ENCODE measurements around the gene XRCC4. TPM values are rescaled to one million over a fixed set of nuclear protein-coding genes. Genes with fewer than 3 reads are reported as not detected.

XRCC4 gene
- total RNA-seq, 1 experiment from 2014 or later: 24.6 TPM

GRCh38 chr5:83265318-83265717 is 188.0 kb downstream of the XRCC4 start:
- ChIA-PET CTCF (no interaction called here), RAD21 (ENCODE audit: low non-redundant PET in 1 of 2, low total read pairs in 2 of 2, uncharacterized antibody in 2 of 2, unreplicated experiment in 2 of 2) (no interaction called here), POLR2A (no interaction called here)
- ATAC-seq (peak; percentile 44; the same call in 1 of the 2 replicates), DNase-seq (ENCODE audit: low read depth, low spot score) (no peak)
- intact Hi-C loops (cut with micrococcal nuclease): no loop called here
- Histone ChIP-seq H3K4me1 (ENCODE audit: control insufficient read depth in 1 of 2, insufficient read depth in 2 of 2, low read length in 2 of 2) (peaks cover 5 to 10% of the 10 kb centered on the region in 2 experiments; a peak in 3 of 4 replicates), H3K79me2 (ENCODE audit: insufficient read depth, low read length) (no peaks in the 10 kb centered on the region), H3K4me2 (ENCODE audit: low read length) (no peak overlapping the region; the same call in 1 of the 2 replicates), H2AFZ (ENCODE audit: low read depth, low read length, poor library complexity, severe bottlenecking) (no peak overlapping the region), H3K9me2 (ENCODE audit: insufficient read depth) (no peaks in the 10 kb centered on the region; the same call in 1 of the 2 replicates), H3K4me3 (replicated peaks in 1 of 2; ENCODE audit: low read depth in 1 of 2, low read length in 2 of 2) (no peak overlapping the region), H3K27ac (ENCODE audit: low read depth, low read length) (no peak overlapping the region), H3K27me3 (ENCODE audit: insufficient read depth, low read length) (no peaks in the 10 kb centered on the region), H4K20me1 (ENCODE audit: insufficient read depth) (no peaks in the 10 kb centered on the region), H3K36me3 (ENCODE audit: control insufficient read depth in 1 of 2, insufficient read depth in 2 of 2, low read length in 2 of 2) (no peaks in the 10 kb centered on the region), H3K9ac (ENCODE audit: low read length) (no peak overlapping the region), H3K9me3 (ENCODE audit: control insufficient read depth in 1 of 2, insufficient read depth in 1 of 2, low read depth in 1 of 2, low read length in 2 of 2) (no peaks in the 10 kb centered on the region)
- no TSS peak for BruUV-seq (replicated peaks)
- no peak for TF ChIP-seq ZNF274 (IDR thresholded peaks at IDR 0.05; ENCODE audit: low read depth, low read length)
- no peak for TF ChIP-seq SIN3A (IDR thresholded peaks at IDR 0.05; ENCODE audit: low read depth)
- TF ChIP-seq CBX3 (IDR thresholded peaks at IDR 0.05; ENCODE audit: low read depth): no peak
- no peak for TF ChIP-seq POLR2AphosphoS5 (IDR thresholded peaks at IDR 0.05; ENCODE audit: low read depth, low read length)
- no peak for TF ChIP-seq EGR1 (IDR thresholded peaks at IDR 0.05; ENCODE audit: low read depth)
- TF ChIP-seq TCF7L2 (IDR thresholded peaks at IDR 0.05; ENCODE audit: borderline replicate concordance, extremely low read depth, insufficient read depth, insufficient read length): no peak
- TF ChIP-seq ZFX (IDR thresholded peaks at IDR 0.05): no peak
- TF ChIP-seq CEBPB (IDR thresholded peaks at IDR 0.05; ENCODE audit: low read depth): no peak
- 0 out of 2 replicates have a peak, but pooled peaks have one; percentile 13 for TF ChIP-seq SP1 (IDR thresholded peaks at IDR 0.05; ENCODE audit: low read depth)
- TF ChIP-seq ELF1 (IDR thresholded peaks at IDR 0.05; ENCODE audit: borderline replicate concordance, low read depth): no peak
- TF ChIP-seq FOSL1 (IDR thresholded peaks at IDR 0.05; ENCODE audit: low read depth): 0 out of 2 replicates have a peak, but pooled peaks have one; percentile 8
- TF ChIP-seq ATF3 (IDR thresholded peaks at IDR 0.05): no peak
- TF ChIP-seq, protein P1, sequence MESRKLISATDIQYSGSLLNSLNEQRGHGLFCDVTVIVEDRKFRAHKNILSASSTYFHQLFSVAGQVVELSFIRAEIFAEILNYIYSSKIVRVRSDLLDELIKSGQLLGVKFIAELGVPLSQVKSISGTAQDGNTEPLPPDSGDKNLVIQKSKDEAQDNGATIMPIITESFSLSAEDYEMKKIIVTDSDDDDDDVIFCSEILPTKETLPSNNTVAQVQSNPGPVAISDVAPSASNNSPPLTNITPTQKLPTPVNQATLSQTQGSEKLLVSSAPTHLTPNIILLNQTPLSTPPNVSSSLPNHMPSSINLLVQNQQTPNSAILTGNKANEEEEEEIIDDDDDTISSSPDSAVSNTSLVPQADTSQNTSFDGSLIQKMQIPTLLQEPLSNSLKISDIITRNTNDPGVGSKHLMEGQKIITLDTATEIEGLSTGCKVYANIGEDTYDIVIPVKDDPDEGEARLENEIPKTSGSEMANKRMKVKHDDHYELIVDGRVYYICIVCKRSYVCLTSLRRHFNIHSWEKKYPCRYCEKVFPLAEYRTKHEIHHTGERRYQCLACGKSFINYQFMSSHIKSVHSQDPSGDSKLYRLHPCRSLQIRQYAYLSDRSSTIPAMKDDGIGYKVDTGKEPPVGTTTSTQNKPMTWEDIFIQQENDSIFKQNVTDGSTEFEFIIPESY (IDR thresholded peaks at IDR 0.05; ENCODE audit: extremely low read depth, insufficient replicate concordance, low read length): no peak
